Medulla oblongata (tissue), 1 donor: Measurements from ENCODE around the gene TMEM150A.
"Not testable (repeated sequence)": the region's sequence is repeated elsewhere in the genome, so short reads cannot be mapped to it uniquely, and the experiment has no call there.

Experiments
- DNase-seq: peaks from one replicate; pipeline ENCODE4 v3.0.0-alpha.2; 2015; ENCODE audit errors: extremely low spot score

The TMEM150A gene

DNA sequence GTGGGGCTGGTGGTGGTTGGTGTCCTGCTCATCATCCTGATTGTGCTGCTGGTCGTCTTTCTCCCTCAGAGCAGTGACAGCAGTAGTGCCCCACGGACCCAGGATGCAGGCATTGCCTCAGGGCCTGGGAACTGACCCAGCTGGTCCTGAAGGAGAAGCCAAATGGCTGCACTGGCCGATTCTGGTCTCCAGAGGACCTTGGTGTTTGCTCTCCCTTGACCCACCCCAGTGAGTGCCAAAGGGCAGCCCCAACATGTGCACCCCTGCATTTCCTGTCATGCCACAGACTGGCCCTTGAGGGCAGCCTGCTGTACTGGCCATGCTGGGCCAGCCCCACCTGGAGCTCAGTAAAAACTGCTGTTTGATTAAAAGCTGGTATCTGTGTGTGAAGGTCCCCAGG is 9.5 kb downstream of the TMEM150A start:
- DNase-seq, result no peak

DNA sequence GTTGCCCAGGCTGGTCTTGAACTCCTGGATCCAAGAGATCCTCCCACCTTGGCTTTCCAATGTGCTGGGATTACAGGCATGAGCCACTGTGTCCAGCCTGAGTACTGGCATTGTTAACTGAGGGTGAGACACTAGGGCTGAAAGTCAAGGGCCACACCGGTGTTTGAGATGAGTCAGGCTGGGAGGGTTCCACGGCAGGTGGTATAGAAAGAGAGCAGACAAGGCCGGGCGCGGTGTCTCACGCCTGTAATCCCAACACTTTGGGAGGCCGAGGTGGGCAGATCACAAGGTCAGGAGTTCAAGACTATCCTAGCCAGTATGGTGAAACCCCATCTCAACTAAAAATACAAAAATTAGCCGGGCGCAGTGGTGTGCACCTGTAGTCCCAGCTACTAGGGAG is 10.2 kb downstream of the TMEM150A start:
- not testable (repeated sequence) for DNase-seq

DNA sequence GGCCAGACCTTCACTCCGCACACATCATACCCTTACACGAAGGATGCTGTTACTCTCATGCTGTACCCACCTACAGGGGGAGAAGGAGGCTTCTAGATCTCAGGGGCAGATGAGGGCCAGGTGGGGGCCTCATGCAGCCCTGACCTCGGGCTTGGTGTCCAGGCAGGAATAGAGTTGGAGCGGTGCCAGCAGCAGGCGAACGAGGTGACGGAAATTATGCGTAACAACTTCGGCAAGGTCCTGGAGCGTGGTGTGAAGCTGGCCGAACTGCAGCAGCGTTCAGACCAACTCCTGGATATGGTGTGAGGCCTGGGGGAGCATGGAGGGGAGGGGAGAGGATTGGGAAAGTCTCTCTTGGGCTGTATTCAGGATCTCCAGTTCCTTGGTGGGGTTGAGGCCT is 10.9 kb downstream of the TMEM150A start:
- DNase-seq, result no peak

DNA sequence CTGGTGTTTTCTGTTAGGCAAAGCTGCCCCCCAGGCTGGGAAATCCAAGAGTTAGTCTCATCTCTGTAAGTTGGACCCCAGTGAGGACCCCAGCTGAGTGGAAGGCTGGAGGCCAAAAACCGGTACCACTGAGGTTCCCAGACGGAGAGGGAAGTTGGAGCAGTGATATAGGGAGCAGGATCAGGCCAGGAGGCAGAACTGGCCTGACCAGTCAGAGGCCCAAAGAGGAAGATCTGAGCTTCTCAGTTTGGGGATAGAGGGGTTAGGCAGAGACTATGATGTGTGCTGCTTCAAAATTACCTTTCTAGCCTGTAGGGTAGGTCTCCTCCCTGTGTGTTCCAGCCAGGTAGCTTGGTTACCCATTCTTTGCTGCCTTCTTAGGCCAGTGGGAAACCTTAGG is 11.5 kb downstream of the TMEM150A start:
- no peak for DNase-seq

DNA sequence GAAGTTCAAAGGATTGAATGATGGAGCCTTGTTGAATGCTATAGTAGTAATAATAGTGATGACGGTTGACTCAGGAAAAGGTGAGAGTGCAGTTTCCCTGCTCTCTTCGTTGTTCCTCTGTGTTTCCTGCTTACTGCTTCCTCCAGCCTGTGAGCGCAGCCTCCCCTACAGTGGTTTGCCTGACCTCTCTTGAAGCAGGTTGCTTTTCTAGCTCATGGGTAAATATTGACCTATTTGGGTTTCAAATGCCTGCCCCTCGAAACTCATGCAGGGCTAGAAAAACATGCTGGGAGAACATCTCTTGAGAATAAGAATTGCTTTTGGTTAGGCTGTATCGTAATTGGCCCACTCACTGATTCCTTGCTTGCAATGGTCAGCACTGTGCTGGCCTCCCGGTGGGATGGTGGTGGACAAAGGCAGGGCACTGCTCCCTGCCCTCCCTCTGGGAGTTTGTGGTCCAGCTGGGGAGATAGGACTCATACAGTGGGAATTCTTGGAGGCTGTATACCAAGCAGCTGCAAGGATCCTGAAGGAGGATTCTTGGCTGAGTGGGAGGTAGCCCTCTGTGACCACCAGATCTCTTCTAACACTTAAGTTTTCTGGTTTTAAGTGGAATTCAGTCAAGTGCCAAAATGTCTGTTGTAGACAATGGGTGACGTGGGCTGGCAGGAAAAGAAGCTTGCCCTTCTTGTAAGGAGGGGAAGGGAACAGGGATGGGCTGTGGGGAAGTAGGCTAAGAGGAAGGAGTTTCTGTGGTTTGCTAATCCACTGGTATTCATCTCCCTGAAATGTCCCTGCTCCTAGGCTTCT is 12.3 kb downstream of the TMEM150A start:
- DNase-seq, result peak; percentile 53

DNA sequence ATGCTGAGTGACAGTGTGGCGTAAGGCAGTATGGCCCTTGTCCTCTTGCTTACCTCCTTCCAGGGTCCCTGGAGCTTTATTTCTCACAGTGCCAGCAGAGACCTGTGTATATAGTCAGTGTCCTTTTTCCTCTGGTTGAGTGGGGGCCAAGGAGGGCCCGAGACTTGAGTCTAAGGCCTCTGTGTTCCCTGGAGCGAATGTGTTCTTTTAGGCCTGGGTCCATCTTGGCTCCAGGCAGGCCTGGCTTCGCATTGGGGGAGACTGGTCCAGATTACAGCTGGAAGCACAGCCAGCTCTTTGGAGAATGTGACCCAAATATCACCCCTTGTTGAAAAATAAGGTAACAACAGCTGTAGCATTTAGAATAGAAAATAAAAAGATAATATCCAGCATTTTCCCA is 13.3 kb downstream of the TMEM150A start:
- no peak for DNase-seq

DNA sequence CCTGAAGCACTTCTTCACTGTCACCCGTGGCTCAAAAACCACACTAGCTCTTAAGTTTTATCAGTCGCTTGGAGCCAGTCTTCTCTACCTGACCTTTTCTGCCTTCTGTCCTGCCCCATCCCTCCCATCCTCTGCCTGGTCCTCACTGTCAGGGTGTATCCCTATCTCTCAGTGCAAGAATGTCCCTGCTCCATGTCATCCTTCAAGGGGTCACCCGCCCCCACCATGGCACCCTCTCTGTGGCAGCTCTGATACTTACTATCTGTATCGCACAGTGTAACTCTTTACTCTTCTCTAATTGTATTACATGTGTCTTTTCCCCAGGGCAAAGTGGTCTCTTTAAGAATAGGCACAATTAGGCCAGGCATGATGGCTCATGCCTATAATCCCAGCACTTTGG is 13.9 kb downstream of the TMEM150A start:
- DNase-seq, result no peak

DNA sequence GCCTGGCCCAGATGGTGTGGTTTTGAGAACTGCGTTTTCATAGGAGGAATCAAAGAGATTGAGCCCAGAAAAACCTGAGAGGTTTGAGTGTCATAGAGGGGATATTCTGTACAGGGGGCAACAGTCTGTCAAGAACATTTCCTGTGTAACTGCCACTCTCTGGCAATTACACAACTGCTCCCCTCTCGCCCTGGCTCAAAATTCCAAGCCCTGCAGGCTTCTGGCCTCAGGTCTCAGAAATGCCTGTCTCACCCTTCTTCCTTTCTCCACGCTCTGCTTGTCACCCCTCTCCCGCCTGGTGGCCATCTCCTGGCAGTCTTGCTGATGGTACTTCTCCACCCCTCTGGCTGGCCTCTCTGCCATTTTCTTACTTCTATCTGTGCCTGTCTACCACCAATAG is 14.3 kb downstream of the TMEM150A start:
- DNase-seq, result no peak

DNA sequence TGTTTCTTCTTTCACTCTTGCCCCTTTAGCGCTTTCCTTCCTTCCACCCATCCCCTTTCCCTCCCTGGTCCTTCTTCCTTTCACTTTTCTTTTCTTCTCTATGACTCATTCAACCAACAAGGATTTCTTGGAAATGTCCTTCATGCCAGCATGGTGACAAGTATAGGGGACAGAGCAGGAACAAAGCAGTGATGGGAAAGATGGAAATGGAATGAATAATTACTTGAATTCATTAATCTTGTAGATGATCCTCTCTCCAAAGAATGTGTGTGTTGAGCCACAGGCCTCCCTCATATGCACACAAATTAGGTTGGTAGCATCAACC is 16.8 kb downstream of the TMEM150A start:
- DNase-seq, result no peak

DNA sequence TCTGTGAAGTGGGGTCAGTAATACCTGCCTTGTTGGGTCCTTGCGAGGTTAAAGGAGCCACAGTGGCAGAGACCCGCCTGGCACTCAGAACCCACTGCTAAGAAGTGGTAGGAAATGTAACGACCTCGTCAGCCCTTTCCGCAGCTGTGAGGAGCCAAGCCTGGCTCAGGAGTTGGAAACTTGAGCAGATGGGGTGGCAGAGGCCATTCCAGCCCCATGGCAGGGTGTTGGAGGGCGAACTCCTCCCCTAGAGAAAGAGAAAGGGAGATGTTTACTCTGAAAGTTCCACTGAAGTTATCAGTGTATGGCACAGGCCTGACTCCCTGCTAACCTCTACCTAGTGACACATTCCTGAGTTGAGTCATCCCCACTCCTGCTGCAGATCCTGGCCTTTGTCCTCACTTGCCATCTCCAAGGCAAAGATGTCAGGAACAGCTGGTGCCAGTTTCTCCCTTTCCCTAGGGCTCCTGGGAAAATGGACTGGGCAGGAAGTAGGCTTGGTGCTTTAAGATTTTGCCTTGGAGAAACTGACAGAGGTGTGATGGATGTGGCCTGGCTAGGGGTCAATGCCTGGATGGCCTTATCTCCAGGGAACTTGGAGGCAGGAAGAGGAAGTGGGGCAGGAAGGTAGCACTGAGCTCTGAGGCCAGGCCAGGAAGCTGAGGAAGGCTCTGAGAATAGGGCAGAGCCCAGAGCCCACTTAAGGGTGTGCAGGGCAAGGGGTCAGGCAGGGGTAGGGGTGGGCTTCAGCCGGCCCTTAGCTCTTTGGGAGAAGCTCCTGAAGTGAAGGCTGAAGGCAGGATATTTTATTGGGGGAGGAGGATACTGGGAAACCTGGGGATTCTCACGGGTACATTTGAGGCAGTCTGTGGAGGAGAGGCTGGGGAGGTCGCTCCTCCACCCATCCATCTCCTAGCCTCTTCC is 17.4 kb downstream of the TMEM150A start:
- DNase-seq, result no peak

DNA sequence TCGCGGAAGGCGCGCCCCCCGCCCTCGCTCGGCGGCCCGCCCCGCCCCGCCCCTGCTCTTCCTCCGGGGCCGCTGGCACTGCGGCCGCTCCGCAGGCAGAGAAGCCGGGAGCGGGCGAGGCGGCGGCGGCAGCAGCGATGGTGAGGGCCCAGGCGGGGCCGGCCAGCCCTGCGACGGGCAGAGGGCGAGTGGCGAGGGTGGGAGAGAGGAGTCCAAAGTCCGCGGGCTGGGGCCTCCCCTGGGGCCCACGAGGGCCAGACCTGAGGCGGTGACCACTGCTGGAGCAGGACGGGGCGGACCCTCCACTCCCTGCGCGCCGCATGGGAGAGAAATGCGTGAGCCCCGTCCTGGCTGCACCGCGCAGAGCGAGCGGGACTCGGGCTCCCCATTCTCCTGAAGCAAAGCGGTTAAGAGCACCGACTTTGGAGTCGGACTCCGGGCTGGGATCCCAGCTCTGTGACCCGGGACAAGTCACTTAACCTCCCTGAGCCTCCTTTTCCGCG is 18.1 kb downstream of the TMEM150A start, which contains the start of gene VAMP5:
Gene VAMP5, plus strand, starts transcription at position 78 of the 503 bp plus-strand sequence. Its CDS starts 60 bp downstream, at position 138.
- DNase-seq, result no peak

DNA sequence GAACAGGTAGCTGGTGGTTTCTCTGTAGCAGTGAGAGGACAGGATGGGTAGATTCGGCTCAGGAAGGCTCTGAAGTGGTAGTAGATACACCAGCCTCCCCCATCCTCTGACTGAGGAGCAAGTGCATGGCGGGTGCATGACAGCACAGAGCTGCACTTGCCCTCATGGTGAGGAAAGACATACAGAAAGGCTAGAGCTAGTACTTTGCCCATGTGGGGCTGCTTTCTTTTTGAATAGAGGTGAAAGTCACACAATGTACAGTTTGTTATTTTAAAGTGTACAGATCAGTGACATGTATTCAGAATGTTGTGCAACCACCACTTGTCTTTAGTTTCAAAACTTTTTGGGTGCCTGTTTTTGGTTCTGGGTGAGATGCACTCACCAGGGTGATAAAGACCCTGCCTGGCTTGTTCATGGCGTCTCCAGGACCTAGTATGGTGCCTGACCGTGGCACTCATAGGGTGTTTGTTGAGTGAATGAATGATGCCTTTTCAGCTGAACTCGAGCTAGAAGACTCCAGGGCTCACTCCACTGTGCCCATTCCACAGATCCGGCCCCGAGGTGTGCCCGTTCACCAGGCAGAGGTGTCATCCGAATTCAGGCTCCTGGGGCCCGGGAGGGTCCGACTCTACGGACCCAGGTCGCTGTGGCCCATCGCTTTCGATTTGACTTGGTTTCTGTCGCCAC is 18.7 kb downstream of the TMEM150A start:
- DNase-seq, result no peak

DNA sequence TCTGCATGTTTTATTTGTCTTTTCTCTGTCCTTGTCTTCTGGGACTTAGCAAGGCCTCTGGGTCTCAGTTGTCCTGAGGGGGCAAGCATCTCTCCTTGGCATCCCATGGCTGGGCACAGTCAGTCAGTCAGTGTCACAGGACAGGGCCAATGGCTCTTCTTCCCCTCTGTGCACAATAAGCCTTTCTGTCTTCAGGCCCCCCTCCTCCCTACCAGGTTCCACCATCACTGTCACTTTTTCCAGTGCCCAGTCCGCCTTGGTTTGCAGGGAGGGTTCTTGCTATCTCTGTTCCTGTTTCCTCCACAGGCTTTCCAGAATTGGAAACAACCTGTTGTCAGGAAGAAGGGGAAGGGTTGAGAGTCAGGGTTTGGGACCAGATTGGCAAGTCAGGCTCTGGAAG is 20.0 kb downstream of the TMEM150A start:
- DNase-seq, result peak; percentile 73

DNA sequence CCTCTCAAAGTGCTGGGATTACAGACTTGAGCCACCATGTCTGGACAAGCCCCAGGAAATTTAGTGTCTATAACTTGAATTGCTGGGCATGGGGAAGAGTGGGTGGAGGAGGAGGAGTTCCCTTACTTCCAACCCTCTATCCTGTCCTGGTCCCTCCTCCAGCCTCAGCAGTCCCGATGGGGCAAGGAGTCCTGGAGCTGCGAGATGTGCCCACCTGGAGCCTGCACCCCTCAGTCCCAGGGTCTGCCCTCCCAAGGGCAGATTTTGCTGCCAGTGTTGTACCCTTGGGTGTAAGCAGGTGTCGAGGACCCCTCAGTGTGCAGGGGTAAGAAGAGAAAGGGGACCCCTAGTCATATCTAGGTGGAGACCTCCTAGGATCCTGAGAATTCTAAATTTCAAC is 22.3 kb downstream of the TMEM150A start:
- no peak for DNase-seq

DNA sequence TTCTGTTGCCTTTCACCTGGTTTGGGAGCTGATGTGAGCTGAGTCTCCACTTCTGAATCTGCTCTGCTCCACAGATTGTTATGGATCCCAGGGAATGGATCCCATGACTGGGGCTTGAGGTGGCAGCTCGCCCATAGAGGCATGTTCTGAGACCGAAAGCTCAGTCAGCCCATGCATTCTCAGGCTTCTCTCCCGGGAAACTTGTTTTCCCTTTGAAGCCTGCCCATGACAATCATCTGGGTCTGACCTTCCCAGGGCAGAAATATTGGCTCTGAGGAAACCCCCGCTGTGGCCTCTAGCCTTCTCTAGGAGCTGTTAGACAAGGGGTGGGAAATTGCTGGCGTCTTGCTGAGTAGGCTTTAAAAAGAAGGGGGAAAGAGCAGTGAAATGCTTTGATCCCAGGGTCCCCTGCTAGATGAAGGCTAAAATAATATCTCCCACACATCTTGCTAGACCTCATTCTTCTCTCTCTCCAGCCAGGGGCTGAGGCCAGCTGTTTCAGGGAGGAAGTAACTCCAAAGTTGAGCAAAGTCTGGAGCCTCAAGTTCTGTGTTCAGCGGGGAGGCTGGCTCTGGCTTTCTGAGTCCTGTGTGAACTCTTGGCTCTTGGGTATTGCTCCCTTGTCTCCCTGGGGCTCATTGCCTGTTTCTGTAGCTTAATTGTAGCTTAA is 23.1 kb downstream of the TMEM150A start:
- DNase-seq, result peak; percentile 56

DNA sequence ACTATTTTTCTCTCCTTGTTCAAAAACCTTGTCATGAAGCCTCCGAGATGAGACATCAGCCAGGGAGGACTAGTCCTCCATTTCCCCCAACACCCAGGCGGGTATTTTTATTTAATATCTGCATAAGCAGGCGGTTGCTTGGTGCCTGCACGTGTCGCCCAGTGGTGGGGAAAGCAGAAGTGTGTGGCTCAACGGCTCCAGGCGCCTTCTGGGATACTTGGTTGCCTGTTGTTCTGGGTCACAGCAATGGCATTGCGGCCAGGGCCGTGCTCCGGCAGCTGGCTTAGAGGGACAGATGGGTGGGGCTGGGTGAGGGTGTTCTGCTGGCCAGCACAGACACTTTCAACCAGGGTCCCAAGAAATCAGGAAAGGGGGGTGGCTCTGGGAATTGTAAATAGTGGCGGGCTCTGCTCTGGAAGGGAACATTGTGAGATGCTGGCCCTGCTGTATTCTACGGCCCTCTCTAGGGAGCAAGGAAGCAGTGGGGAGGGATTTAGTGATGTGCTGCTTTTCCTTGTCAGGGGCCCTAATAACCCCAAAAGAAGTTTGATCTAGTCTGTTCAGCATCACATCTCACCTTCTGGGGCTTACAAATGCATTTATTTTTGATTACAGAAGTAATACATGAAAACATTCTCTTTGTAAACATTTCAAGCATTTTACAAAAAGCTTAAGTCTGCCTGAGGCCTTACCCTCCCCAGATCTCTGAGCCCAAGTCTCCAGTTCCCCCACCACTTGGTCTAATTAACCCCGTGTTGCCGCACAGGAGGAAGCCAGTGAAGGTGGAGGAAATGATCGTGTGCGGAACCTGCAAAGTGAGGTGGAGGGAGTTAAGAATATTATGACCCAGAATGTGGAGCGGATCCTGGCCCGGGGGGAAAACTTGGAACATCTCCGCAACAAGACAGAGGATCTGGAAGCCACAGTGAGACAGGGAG is 24.0 kb downstream of the TMEM150A start:
- peak; percentile 53 for DNase-seq

DNA sequence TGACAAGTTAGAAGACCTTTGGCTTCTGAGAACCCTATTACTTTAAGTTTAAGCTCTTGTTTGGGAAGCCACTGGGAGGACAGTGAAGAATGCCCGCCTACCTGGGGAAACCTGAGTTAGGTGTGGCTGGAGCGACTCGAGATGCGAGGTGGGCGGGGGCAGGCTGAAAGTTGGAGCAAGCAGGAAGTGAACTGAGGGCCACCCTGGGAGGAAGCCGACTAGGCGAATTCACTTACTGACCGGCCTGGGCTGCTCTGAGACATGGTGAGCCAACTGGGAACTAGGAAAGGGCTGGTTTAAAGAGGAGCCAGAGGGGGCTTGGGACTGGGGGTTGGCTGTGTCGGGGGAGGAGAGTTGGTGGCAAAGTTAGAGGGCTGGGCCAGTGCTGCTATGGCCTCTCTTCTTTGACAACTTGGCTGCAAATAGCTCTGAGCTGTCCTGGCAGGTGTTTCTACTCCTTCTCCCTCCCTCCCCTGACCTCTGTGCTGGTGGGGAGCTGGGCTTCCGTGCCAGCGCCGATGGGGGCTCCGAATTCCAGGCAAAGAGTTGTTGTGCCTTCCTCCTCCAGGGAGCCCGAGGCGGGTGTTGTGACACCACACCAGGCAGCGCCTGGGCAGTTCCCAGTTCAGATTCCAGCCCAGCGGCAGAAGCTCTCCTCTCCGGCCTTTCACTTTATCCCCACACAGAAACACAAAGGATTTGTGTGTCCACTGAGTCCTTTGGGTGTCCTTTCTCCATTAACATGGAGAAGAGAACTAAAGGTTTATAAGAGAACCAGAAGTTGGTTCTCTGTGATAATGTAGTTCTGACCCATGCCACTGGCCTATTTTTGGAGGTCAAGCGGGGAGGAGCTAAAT is 24.9 kb downstream of the TMEM150A start, which contains the start of gene VAMP8:
Gene VAMP8, plus strand, starts transcription at position 201 of the 857 bp plus-strand sequence. Its CDS starts 61 bp downstream, at position 262.
- no peak for DNase-seq

DNA sequence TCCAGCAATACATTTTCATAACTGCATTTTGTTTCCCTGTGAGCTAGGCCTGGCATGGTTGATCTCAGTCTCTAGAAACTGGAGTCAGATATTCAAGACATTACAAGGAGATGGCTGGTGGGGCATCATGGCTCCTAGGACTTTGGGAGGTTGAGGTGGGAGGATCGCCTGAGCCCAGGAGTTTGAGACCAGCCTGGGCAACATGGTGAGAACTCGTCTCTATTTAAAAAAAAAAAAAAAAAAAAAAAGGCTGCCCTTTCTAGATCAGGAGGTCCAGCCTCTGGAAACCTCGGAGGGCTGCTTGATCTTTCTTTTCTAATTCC is 25.5 kb downstream of the TMEM150A start:
- no peak for DNase-seq

DNA sequence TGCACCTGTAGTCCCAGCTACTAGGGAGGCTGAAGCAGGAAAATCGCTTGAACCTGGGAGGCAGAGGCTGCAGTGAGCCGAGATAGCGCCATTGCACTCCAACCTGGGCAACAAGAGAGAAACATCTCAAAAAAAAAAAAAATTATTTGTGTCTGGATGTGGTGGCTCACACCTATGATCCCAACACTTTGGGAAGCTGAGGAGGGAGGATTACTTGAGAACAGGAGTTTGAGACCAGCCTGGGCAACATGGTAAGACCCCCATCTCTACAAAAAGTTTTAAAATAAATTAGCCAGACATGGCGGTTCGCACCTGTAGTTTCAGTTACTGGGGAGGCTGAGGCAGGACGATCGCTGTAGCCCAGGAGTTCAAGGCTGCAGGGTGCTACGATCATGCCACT is 26.8 kb downstream of the TMEM150A start:
- DNase-seq, result no peak
